ENCODE data around the gene SETD6. TPM values are rescaled to one million over a fixed set of nuclear protein-coding genes. Genes with fewer than 3 reads are reported as not detected.

The SETD6 gene
- total RNA-seq, 3 donors from 2014 or later, result 12.8 to 17.5 (median 14.2) TPM

- H3K4me1 ChIP-seq (ENCODE audit: low read depth), result peaks cover 19% of the 10 kb centered on the region
- no peak overlapping the region for H3K4me3 ChIP-seq
- ATAC-seq (no peak), DNase-seq (no peak)
- intact Hi-C loops (cut with DNase I, micrococcal nuclease), result no loop called here
- H3K36me3 ChIP-seq (ENCODE audit: low read depth), result peaks cover 19% of the 10 kb centered on the region
- H3K9me3 ChIP-seq, result no peaks in the 10 kb centered on the region
- no peak for TF ChIP-seq CTCF (IDR thresholded peaks at IDR 0.05)
Measured at GRCh38 chr16:58518980-58519368, 3.7 kb downstream of the SETD6 start.

DNA sequence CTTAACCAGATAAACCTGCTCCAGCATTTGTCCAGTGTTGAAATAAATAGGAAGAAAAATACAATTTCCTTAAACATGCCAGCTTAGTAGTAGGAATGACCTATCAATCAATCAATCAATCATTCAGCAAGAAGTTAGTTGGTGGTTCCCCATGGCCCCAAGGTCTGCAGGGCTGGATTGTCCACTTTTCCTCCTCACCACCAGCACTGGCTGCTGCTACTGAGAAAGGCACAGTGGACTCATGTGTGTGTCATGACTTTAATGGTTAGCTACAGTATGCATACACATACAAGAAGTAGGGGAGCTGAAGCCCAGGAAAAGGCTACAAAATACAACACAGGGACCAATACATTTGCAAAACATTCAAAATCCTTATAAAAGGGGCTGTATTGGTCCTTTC lies 4.4 kb downstream of the SETD6 start:
- peaks cover 15% of the 10 kb centered on the region for H3K4me1 ChIP-seq (ENCODE audit: low read depth)
- H3K36me3 ChIP-seq (ENCODE audit: low read depth), result peaks cover 24% of the 10 kb centered on the region
- no peak overlapping the region for H3K4me3 ChIP-seq
- no peak for TF ChIP-seq CTCF (IDR thresholded peaks at IDR 0.05)
- H3K9me3 ChIP-seq, result no peaks in the 10 kb centered on the region
- no peak for ATAC-seq
- intact Hi-C loops (cut with DNase I, micrococcal nuclease), result no loop called here
- no peak for DNase-seq

DNA sequence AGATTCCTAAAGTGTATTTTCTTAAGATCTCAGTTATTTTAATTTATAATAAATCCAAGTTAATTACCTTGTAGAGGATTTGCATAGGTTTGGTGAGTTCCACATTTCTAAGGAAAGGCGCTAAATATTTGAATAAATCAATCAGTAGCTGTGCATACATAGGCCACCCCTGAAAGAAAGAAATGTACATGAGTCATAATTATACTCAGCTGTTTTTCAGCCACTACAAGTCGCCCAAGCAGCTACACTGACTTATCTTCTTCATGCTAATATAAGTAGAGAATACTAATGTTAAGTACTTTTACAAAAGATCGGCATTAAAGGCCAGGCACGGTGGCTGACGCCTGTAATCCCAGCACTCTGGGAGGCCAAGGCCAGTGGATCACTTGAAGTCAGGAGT lies 14.9 kb downstream of the SETD6 start:
- H3K4me1 ChIP-seq (ENCODE audit: low read depth), result no peaks in the 10 kb centered on the region
- H3K4me3 ChIP-seq, result no peak overlapping the region
- intact Hi-C loops (cut with DNase I, micrococcal nuclease), result loop anchor here in 1 of 2 donors (10.0 kb wide), 1 partner anchor 55 kb away; no protein-coding TSS in a partner anchor
- no peak for TF ChIP-seq CTCF (IDR thresholded peaks at IDR 0.05)
- DNase-seq (no peak), ATAC-seq (no peak)
- H3K9me3 ChIP-seq, result no peaks in the 10 kb centered on the region
- peaks cover 30% of the 10 kb centered on the region for H3K36me3 ChIP-seq (ENCODE audit: low read depth)

DNA sequence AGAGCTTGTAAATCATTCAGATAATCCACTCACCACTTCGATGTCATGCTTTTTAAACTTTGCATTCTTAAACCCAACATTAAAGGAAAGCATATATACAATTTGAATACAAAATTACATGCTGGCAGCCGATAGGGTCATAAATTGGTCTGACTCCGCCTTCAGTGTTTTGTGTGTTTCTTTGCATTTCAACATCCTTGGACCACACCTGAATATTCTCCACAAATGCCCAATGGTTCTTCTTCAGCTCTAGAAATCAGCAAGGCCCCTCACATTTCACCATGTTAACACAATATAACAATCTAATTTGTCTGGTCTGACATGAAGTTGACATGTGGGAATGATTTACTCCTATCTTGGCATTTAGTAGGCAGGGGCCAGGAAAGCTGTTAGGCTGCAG lies 17.1 kb downstream of the SETD6 start:
- Histone ChIP-seq H3K36me3 (ENCODE audit: low read depth) (peaks cover 29% of the 10 kb centered on the region), H3K4me1 (ENCODE audit: low read depth) (no peaks in the 10 kb centered on the region), H3K4me3 (no peak overlapping the region), H3K9me3 (no peaks in the 10 kb centered on the region)
- DNase-seq (no peak), ATAC-seq (no peak)
- intact Hi-C loops (cut with DNase I, micrococcal nuclease), result loop anchor here in 1 of 2 donors (10.0 kb wide), 1 partner anchor 52 kb away; no protein-coding TSS in a partner anchor
- TF ChIP-seq CTCF (IDR thresholded peaks at IDR 0.05), result no peak

GRCh38 chr16:58533751-58534470 lies 18.6 kb downstream of the SETD6 start:
- H3K36me3 ChIP-seq (ENCODE audit: low read depth), result peaks cover 34% of the 10 kb centered on the region
- ATAC-seq (no peak), DNase-seq (no peak)
- H3K4me1 ChIP-seq (ENCODE audit: low read depth), result no peaks in the 10 kb centered on the region
- no peak for TF ChIP-seq CTCF (IDR thresholded peaks at IDR 0.05)
- intact Hi-C loops (cut with DNase I, micrococcal nuclease), result loop anchor here in 1 of 2 donors (10.0 kb wide), 1 partner anchor 51 kb away; no protein-coding TSS in a partner anchor
- H3K4me3 ChIP-seq, result no peak overlapping the region
- no peaks in the 10 kb centered on the region for H3K9me3 ChIP-seq

Measured in mucosa of descending colon (tissue), 3 donors.